Bronchial epithelial cell (primary cell): ENCODE results near the gene AOC2. TPM values are rescaled to one million over a fixed set of nuclear protein-coding genes. Genes with fewer than 3 reads are reported as not detected.

ENCODE experiments used
- DNase-seq: peaks from one replicate; pipeline ENCODE4 v3.0.0-alpha.2; 2010; ENCODE audit warnings: low read depth
- FAIRE-seq: peaks from 2 replicates; lab custom pipeline; 2011; peaks lifted over from hg19 to GRCh38; lab: Jason Lieb, UNC
- H3K27me3 ChIP-seq: 2 replicates; pipeline ENCODE4 v1.5.1; 2011; ENCODE audit warnings: low read length; ENCODE audit not compliant: control insufficient read depth, insufficient read depth
- H3K36me3 ChIP-seq: 2 replicates; pipeline ENCODE4 v1.5.1; 2011; ENCODE audit warnings: low read length; ENCODE audit not compliant: control insufficient read depth, insufficient read depth
- H3K4me3 ChIP-seq: 2 replicates; pipeline ENCODE4 v1.5.1; 2011; ENCODE audit warnings: mild to moderate bottlenecking, low read depth, low read length, control low read depth
- CTCF ChIP-seq: IDR thresholded peaks from 2 replicates; pipeline ENCODE4 v1.5.1; 2011; ENCODE audit warnings: mild to moderate bottlenecking, moderate library complexity, low read length, control low read depth, inconsistent platforms; ENCODE audit not compliant: insufficient read depth, severe bottlenecking
- total RNA-seq: library from RNA; depleted of rRNA; stranded (reverse); fragments of >200 nt; gene quantifications from 2 replicates; pipeline ENCODE4 v1.2.1, GENCODE V29; 2014

The AOC2 gene
- 0.79 and 1.0 TPM in 2 replicates for total RNA-seq

GRCh38 chr17:42844271-42844670, at the start of gene AOC2:
AOC2 (plus strand) TSS chr17:42844580; CDS start chr17:42844627, 47 bp downstream.
- DNase-seq, result no peak
- no peak within 1 kb of the TSS for H3K4me3 ChIP-seq
- peaks cover 18% of the 10 kb centered on the region for H3K36me3 ChIP-seq
- no peaks in the 10 kb centered on the region for H3K27me3 ChIP-seq
- TF ChIP-seq CTCF, result no peak
- no peak for FAIRE-seq

GRCh38 chr17:42795061-42795460, 49.3 kb upstream of the AOC2 start:
- Histone ChIP-seq H3K36me3 (peaks cover 4% of the 10 kb centered on the region), H3K27me3 (no peaks in the 10 kb centered on the region), H3K4me3 (no peak overlapping the region)
- FAIRE-seq, result no peak
- no peak for DNase-seq
- TF ChIP-seq CTCF, result no peak

GRCh38 chr17:42795465-42795864, 48.9 kb upstream of the AOC2 start:
- DNase-seq, result no peak
- Histone ChIP-seq H3K27me3 (no peaks in the 10 kb centered on the region), H3K36me3 (peaks cover 4% of the 10 kb centered on the region), H3K4me3 (no peak overlapping the region)
- no peak for FAIRE-seq
- no peak for TF ChIP-seq CTCF

- FAIRE-seq (no peak), DNase-seq (no peak)
- Histone ChIP-seq H3K4me3 (no peak overlapping the region), H3K27me3 (no peaks in the 10 kb centered on the region), H3K36me3 (peaks cover 4% of the 10 kb centered on the region)
- no peak for TF ChIP-seq CTCF
These were observed 48.2 kb upstream of the AOC2 start for GRCh38 chr17:42796066-42796758.

- DNase-seq (peak; percentile 52), FAIRE-seq (no peak)
- TF ChIP-seq CTCF, result no peak
- H3K36me3 ChIP-seq, result peaks cover 4% of the 10 kb centered on the region
- H3K27me3 ChIP-seq, result no peaks in the 10 kb centered on the region
- peak overlapping the region; percentile 76 for H3K4me3 ChIP-seq
These were observed 47.0 kb upstream of the AOC2 start for GRCh38 chr17:42797067-42798007.
